Measurements from ENCODE around the gene ERAL1.
"Not testable (repeated sequence)": the region's sequence is repeated elsewhere in the genome, so short reads cannot be mapped to it uniquely, and the experiment has no call there.

The ERAL1 gene

GRCh38 chr17:28880572-28880945 lies 25.7 kb downstream of the ERAL1 start:
- no peak for DNase-seq

GRCh38 chr17:28881533-28882056 lies 26.8 kb downstream of the ERAL1 start:
- no peak for DNase-seq

DNA sequence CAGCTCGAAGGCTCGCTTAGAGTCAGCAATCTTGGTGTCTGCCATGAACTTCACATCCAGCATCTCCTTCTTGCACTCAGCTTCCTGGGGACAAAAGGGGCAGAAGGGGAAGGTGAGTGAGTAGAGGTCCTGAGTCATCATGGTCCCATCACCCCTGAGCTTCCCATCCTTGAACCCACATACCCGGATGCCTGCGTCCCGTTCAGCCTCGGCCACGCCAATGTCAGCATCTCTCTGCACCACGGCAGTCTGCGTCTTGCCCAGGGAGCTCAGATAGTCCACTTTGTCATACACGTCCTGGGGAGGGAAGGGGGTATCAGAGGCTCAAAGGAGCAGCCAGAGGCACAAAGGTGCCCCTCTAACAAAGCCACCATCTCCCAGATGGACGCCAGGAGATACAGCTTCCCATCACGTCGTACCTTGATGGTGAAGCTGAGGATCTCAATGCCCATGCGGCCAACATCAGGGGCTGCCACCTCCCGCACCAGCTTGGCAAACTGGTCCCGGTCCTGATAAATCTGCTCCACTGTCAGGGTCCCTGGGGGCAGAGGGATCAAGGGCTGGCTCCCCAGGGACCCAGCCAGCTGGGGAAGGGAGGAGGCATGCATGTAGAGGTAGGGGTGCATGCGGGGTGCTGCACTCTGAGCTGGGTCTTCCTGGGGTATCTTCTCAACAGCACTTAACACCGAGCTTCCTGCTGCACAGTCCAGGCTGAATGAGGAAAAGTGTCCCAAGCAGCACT lies 27.5 kb downstream of the ERAL1 start:
- no peak for DNase-seq

- DNase-seq: no peak
Observed at GRCh38 chr17:28883967-28884702, 29.3 kb downstream of the ERAL1 start.

DNA sequence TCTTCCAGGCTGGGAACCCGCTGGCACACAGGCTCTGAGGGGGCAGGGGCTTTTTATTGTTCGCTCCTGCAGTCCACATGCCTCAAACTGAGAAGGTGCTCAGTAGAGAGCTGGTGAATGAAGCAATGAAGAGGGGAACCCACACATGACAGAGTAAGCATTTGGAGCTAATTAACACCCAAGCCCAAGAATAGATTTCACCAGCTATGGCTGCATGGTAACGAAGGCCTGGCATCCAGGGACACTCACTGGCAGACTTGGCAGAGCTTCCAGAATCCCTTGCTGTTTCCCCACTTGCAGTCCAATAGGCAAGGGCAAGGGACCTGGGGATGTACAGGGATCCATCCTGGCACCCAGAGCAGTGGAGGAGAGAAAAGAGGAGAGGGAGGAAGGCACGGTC lies 30.5 kb downstream of the ERAL1 start:
- DNase-seq: no peak

GRCh38 chr17:28885951-28886350 lies 31.1 kb downstream of the ERAL1 start:
- no peak for DNase-seq

- no peak for DNase-seq
Observed at GRCh38 chr17:28887871-28888471, 33.2 kb downstream of the ERAL1 start.

DNA sequence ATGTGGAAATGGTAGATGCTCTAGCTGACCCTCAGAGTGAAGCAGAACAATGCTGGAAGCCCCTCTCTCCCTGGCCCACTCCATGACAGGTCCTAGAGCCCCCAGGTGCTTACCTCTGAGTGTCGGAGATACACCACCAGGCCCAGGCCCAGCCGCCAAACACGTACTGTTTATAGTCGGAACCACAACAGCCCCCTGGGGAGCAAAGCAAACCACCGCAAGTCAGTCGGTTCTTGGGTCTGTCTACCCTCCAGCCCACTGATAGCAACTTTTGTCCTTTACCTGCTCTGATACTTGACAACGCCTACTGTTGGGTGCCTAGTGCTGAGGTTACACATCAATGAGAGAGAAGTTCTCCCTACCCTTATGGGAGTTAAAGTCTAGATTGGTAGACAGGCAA lies 34.0 kb downstream of the ERAL1 start:
- no peak for DNase-seq

DNA sequence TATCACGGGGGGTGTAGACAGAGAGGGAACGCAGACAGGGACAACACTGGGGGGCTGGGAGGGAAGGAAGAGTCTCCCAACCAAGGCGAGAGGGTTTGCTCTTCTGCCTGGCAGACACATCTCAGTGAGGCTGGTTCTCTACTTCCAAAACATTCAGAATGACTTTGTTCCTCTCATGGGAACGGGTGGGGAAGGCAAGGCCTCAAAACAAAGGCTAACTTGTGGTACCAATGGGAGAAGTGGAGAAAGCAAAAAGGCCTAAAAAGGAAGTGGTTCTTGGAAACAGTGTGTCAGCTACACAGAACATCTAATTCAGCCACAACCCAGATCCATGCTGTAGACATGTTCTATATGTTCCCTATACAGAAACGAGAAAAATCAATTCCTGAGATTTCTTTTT lies 35.2 kb downstream of the ERAL1 start:
- no peak for DNase-seq

DNA sequence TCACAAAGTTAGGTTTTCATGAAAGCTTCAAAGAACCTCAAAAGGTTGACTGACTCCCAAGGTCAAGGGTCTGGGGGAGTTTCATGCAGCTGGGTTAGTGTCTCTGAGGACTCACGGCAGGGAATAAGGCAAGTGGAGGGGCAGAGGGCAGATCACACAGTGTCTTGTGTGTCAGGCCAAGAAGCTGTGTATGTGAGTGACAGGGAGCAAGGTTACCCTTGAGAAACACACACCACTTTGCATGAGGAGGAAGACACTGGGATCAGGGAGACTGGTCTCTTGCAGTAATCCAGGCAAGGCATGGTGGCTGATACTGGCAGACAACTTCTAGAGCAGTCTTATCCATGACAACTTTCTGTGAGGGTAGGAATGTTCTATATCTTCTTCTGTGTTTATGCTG lies 36.4 kb downstream of the ERAL1 start:
- no peak for DNase-seq

- no peak for DNase-seq
Observed at GRCh38 chr17:28892024-28892423, 37.2 kb downstream of the ERAL1 start.

DNA sequence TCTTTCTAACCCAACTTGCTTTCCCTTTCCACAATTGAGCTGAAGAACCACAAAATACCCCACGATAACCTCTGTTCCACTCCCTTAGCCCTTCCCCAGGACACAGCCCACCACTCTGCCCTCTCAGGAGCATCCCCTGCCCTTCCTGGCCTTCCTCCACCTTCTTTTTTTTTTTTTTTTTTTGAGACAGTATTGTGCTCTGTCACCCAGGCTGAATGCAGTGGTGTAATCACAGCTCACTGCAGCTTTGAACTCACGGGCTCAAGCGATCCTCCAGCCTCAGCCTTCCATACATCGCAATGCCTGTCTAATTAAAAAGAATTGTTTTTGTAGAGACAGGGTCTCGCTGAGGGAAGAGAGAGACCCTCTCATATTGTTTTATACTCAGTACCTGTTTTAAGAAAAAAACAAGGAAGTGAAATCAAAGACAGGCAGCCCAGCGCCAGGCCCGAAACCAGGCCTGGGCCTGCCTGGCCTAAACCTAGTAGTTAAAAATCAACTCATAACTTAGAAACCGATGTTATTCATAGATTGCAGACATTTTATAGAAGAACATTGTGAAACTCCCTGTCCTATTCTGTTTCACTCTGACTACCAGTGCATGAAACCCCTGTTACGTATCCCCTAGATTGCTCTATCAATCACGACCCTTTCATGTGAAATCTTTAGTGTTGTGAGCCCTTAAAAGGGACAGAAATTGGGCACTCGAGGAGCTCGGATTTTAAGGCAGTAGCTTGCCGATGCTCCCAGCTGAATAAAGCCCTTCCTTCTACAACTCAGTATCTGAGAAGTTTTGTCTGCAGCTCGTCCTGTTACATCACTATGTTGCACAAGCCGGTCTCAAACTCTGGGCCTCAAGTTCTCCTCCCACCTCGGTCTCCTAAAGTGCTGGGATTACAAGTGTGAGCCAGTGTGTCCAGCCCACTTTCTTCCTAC lies 38.7 kb downstream of the ERAL1 start:
- DNase-seq: not testable (repeated sequence)

DNA sequence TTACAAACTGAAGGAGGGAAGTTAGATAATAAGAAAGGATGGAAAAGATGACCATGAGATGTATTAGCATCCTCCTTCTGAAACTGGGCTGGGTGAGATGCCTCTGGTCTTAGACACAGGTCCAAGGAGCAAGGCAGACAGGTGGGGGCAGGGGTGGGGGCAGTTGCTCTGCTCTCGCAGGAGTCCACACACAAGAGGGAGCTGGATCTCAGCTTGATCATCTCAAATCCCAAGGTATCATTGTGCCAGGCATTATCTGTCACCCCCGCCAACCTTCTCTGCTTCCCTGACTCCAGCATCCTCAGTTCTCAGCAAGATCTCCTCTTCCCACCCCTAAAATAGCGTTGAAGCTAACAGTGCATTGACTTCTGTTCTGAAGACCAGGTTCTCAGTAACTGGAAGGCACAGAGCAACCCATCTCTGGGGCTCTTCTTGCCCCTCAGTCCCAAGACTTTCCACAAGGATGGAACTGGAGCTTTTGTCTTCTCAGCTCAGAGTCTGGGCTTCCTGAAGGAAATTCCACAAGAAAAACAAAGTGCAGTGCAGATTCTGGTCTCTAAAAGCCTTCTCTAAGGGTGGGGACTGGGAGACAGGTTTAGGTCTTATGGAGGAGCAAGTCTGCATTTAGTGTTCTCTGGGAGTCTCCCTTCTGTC lies 41.1 kb downstream of the ERAL1 start:
- DNase-seq: no peak

DNA sequence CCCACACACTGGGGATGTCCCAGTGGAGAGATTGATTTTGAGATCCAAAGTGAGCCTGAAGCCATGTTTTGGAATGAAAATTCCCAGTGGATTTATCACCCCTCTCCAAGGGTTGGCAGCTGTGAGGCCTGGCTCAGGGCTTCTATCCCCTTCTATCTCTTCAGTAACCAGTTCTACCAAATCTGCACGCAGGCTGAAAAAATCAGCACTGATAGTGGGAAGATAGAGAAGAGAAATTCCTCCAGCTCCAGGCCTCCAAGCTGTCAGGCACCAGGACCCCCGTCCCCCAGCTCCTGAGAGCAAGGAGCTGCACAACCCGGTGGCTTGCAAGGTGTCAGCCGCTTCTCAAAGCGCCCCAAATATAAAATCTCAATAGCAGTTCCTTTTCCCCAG lies 41.7 kb downstream of the ERAL1 start:
- no peak for DNase-seq

DNA sequence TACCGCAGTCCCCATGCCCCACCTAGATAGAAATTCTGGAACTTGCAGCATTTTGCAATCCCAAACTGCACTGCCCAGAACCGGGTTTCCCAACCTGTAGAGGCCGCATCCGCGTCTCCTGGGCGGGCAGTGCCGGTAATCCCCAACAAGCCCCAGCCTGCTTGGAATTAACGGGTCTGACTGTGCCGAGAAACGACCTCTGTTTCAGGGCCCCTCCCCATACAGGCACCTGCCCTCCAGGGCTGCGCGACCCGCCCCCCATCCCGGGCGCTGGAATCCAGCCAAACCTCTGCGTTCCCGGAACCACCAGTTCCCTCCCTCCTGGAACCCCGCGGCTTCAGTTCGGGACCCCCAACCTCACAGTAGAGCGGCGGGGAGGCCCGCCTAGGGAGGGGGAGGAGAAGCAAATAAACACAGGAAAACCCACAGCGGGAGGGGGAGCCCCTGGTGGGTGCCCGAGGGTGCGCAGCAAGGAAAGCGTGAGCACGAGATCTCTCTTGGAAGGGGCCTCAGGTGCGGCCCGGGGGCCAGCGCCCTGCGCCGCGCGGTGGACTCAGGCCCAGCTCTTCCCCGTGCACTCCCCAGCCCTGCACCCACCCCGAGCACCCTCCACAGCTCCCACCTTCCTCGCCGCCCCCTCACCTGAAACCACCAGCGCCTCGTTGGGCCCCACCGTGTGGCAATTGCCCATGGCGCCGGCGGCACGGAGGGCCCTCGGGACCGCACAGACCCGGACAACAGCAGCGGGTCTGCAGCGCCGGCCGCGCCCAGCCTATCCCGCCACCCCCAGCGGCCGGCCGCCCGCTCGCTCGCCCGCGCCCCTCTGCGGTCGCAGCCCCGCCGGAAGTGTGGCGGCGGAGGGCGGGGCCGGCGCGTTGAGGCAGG lies 42.3 kb downstream of the ERAL1 start, which contains the start of gene FLOT2:
Gene FLOT2 (minus strand): TSS at position 850 of the 885 bp plus-strand sequence. CDS start 159 bp downstream, at position 691.
- DNase-seq: peak; percentile 62

- DNase-seq: no peak
Observed at GRCh38 chr17:28897769-28898526, 43.1 kb downstream of the ERAL1 start.

DNA sequence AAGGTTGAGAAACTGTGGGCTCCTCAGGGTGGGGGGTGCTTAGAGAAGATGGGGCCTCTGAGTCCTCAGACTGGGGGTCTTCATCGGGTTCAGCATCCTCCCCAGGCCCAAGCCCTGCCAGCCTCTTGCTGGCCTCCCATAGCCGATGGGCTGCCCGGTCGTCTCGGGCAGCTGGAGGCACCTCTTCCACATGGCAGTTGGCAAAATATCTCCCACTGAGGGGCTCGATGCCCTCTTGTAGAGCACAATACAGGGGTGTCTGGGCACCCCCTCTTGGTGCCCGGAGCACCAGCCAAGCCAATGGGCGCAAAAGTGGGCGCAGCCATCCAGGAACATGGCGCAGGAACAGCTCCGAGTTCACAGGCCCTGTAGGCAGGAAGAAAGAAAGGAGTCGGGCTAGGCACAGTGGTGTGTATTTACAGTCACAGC lies 43.7 kb downstream of the ERAL1 start:
- no peak for DNase-seq

GRCh38 chr17:28899212-28899815 lies 44.5 kb downstream of the ERAL1 start:
- DNase-seq: no peak

DNA sequence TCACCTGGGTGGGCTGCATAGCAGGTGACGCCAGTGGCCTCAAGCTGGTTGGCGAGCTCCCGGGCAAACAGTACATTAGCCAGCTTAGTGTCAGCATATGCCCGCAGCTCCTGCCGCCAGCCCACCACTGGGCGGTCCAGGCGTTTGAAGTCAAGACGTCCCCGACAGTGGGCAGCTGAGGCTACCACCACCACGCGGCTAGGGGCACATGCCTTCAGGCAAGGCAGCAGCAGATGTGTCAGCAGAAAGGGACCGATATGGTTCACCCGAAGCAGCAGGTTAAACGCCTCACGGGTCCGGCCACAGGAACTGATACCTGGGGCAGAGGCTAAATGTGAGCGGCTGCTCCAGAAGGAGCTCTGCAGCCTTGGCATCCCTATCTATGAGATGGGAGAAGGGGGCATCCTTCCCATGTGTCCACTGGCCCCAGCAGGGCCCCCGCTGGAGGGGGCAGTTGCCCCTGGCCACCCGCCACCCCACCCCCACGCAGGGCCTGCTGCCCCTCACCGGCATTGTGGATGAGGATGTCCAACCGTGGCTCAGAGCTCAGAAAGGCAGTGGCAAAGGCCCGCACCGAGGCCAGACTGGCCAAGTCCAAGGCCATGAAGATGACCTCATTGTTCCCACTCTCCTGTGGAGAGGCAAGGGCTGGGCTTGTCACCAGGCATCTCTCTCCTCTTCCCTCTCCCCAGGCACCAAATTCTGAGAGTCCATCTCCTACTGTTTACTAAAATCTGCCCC lies 46.3 kb downstream of the ERAL1 start:
- no peak for DNase-seq
